SU-DHL-6 (cell line): ENCODE measurements around the gene CYBA.

ENCODE experiments used
- CTCF ChIP-seq: fragments of 200-600 bp; sonication (generic); IDR thresholded peaks from one replicate; pipeline ENCODE4 v1.5.1; 2017; ENCODE audit warnings: antibody characterized with exemption, mild to moderate bottlenecking, low read length, moderate library complexity; ENCODE audit not compliant: insufficient read depth, poor library complexity, severe bottlenecking
- EZH2phosphoT487 ChIP-seq: fragments of 200-600 bp; sonication (generic), shearing (Covaris generic); conservative IDR thresholded peaks from 2 replicates; pipeline ENCODE4 v1.6.1; 2018; ENCODE audit warnings: mild to moderate bottlenecking, antibody characterized with exemption, low read length, moderate library complexity, mixed read lengths

- TF ChIP-seq CTCF (no peak), EZH2phosphoT487 (no peak)
Measured at GRCh38 chr16:88606148-88606757, 44.6 kb downstream of the CYBA start.
